NCI-H128 (cell line): ENCODE data around the gene SCG3.

Experiments
- DNase-seq: peaks from one replicate; lab custom pipeline; 2025; ENCODE audit not compliant: unreplicated experiment; lab: John Stamatoyannopoulos, UW

Gene SCG3

GRCh38 chr15:51677452-51677851, 3.9 kb upstream of the SCG3 start:
- DNase-seq, result no peak

GRCh38 chr15:51678096-51678495, 3.2 kb upstream of the SCG3 start:
- DNase-seq, result no peak

- DNase-seq, result no peak
These were observed 982 bp upstream of the SCG3 start for GRCh38 chr15:51680321-51680720.

- DNase-seq, result no peak
These were observed 6.3 kb downstream of the SCG3 start for GRCh38 chr15:51687565-51687964.

- DNase-seq, result no peak
These were observed 7.6 kb downstream of the SCG3 start for GRCh38 chr15:51688863-51689262.

- no peak for DNase-seq
These were observed 10.9 kb downstream of the SCG3 start for GRCh38 chr15:51692154-51692553.

- DNase-seq, result no peak
These were observed 15.3 kb downstream of the SCG3 start for GRCh38 chr15:51696566-51696965.

GRCh38 chr15:51697163-51697562, 15.9 kb downstream of the SCG3 start:
- DNase-seq, result no peak

- DNase-seq, result no peak
These were observed 18.1 kb downstream of the SCG3 start for GRCh38 chr15:51699373-51699772.

GRCh38 chr15:51702710-51703109, 21.4 kb downstream of the SCG3 start:
- DNase-seq, result no peak

GRCh38 chr15:51706291-51706690, 25.0 kb downstream of the SCG3 start:
- DNase-seq, result no peak

- no peak for DNase-seq
These were observed 25.8 kb downstream of the SCG3 start for GRCh38 chr15:51706926-51707608.

- DNase-seq, result no peak
These were observed 26.7 kb downstream of the SCG3 start for GRCh38 chr15:51708013-51708412.

- DNase-seq, result no peak
These were observed 27.7 kb downstream of the SCG3 start for GRCh38 chr15:51709031-51709430.

- DNase-seq, result no peak
These were observed 32.9 kb downstream of the SCG3 start for GRCh38 chr15:51714162-51714561.

GRCh38 chr15:51714911-51715310, 33.6 kb downstream of the SCG3 start:
- no peak for DNase-seq

- DNase-seq, result no peak
These were observed 36.9 kb downstream of the SCG3 start for GRCh38 chr15:51718219-51718618.

GRCh38 chr15:51718746-51719145, 37.4 kb downstream of the SCG3 start:
- no peak for DNase-seq

- no peak for DNase-seq
These were observed 39.1 kb downstream of the SCG3 start for GRCh38 chr15:51720201-51720995.

GRCh38 chr15:51721199-51721960, 40.1 kb downstream of the SCG3 start:
- DNase-seq, result no peak

- DNase-seq, result no peak
These were observed 42.9 kb downstream of the SCG3 start for GRCh38 chr15:51724199-51724598.

- DNase-seq, result no peak
These were observed 43.4 kb downstream of the SCG3 start for GRCh38 chr15:51724673-51725072.
